Measurements from ENCODE around the gene PSG7.

DNA sequence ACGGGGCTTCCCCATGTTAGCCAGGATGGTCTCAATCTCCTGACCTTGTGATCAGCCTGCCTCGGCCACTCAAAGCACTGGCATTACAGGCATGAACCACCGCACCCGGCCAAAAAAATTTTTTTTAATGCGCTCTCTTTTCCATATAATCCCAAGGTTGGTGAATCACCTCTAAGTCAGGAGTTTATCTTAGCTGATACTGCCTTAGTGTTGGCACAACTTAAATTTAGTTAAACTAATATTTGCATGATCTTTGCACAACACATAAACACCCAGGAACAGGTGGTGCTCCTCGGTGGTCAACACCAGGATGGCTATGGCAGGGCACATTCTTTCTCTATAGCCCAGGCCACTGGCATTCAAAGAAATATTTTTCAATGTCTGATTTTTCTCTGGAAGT is 24.1 kb upstream of the PSG7 start:
- no peak for TF ChIP-seq FOXM1 (IDR thresholded peaks at IDR 0.05; ENCODE audit: low read depth, low read length)
- TF ChIP-seq, protein P1, sequence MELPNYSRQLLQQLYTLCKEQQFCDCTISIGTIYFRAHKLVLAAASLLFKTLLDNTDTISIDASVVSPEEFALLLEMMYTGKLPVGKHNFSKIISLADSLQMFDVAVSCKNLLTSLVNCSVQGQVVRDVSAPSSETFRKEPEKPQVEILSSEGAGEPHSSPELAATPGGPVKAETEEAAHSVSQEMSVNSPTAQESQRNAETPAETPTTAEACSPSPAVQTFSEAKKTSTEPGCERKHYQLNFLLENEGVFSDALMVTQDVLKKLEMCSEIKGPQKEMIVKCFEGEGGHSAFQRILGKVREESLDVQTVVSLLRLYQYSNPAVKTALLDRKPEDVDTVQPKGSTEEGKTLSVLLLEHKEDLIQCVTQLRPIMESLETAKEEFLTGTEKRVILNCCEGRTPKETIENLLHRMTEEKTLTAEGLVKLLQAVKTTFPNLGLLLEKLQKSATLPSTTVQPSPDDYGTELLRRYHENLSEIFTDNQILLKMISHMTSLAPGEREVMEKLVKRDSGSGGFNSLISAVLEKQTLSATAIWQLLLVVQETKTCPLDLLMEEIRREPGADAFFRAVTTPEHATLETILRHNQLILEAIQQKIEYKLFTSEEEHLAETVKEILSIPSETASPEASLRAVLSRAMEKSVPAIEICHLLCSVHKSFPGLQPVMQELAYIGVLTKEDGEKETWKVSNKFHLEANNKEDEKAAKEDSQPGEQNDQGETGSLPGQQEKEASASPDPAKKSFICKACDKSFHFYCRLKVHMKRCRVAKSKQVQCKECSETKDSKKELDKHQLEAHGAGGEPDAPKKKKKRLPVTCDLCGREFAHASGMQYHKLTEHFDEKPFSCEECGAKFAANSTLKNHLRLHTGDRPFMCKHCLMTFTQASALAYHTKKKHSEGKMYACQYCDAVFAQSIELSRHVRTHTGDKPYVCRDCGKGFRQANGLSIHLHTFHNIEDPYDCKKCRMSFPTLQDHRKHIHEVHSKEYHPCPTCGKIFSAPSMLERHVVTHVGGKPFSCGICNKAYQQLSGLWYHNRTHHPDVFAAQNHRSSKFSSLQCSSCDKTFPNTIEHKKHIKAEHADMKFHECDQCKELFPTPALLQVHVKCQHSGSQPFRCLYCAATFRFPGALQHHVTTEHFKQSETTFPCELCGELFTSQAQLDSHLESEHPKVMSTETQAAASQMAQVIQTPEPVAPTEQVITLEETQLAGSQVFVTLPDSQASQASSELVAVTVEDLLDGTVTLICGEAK (IDR thresholded peaks at IDR 0.05; ENCODE audit: borderline replicate concordance) = no peak
- TF ChIP-seq EGR1 (IDR thresholded peaks at IDR 0.05; ENCODE audit: borderline replicate concordance in 1 of 2, low read depth in 2 of 2, low read length in 2 of 2) = no peak
- no peak for TF ChIP-seq MXI1 (IDR thresholded peaks at IDR 0.05; ENCODE audit: low read depth, low read length)
- no peak for TF ChIP-seq TCF12 (IDR thresholded peaks at IDR 0.05; ENCODE audit: low read depth, low read length)
- no peak for TF ChIP-seq BCL11A (IDR thresholded peaks at IDR 0.05; ENCODE audit: low read depth, low read length)
- TF ChIP-seq, protein P2, sequence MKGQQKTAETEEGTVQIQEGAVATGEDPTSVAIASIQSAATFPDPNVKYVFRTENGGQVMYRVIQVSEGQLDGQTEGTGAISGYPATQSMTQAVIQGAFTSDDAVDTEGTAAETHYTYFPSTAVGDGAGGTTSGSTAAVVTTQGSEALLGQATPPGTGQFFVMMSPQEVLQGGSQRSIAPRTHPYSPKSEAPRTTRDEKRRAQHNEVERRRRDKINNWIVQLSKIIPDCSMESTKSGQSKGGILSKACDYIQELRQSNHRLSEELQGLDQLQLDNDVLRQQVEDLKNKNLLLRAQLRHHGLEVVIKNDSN (IDR thresholded peaks at IDR 0.05; ENCODE audit: borderline replicate concordance, extremely low read length, insufficient read depth, low read depth, low read length) = no peak
- TF ChIP-seq POLR2A (IDR thresholded peaks at IDR 0.05; ENCODE audit: low read depth, low read length) = no peak
- no peak for TF ChIP-seq TCF3 (IDR thresholded peaks at IDR 0.05; ENCODE audit: borderline replicate concordance, insufficient read depth, low read depth, low read length)
- no peak for TF ChIP-seq JUNB (IDR thresholded peaks at IDR 0.05)
- no peak for TF ChIP-seq EP300 (IDR thresholded peaks at IDR 0.05; ENCODE audit: borderline replicate concordance in 1 of 2, control insufficient read depth in 1 of 2, low read depth in 2 of 2, low read length in 2 of 2)
- TF ChIP-seq, protein P3, sequence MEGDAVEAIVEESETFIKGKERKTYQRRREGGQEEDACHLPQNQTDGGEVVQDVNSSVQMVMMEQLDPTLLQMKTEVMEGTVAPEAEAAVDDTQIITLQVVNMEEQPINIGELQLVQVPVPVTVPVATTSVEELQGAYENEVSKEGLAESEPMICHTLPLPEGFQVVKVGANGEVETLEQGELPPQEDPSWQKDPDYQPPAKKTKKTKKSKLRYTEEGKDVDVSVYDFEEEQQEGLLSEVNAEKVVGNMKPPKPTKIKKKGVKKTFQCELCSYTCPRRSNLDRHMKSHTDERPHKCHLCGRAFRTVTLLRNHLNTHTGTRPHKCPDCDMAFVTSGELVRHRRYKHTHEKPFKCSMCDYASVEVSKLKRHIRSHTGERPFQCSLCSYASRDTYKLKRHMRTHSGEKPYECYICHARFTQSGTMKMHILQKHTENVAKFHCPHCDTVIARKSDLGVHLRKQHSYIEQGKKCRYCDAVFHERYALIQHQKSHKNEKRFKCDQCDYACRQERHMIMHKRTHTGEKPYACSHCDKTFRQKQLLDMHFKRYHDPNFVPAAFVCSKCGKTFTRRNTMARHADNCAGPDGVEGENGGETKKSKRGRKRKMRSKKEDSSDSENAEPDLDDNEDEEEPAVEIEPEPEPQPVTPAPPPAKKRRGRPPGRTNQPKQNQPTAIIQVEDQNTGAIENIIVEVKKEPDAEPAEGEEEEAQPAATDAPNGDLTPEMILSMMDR (IDR thresholded peaks at IDR 0.05 in 2 of 3, conservative IDR thresholded peaks at IDR 0.05 in 1 of 3; ENCODE audit: control insufficient read depth in 2 of 3, extremely low read depth in 1 of 3, insufficient read depth in 1 of 3, low read depth in 3 of 3, low read length in 3 of 3) = no peak
- no peak for TF ChIP-seq ETV6 (conservative IDR thresholded peaks at IDR 0.05 in 1 of 2, IDR thresholded peaks at IDR 0.05 in 1 of 2; ENCODE audit: borderline replicate concordance in 1 of 2, low read depth in 1 of 2)
- no peak for TF ChIP-seq BHLHE40 (IDR thresholded peaks at IDR 0.05; ENCODE audit: borderline replicate concordance in 1 of 2, low read depth in 2 of 2, low read length in 1 of 2)

Measured in GM12878 (cell line).